HG02943 (cell line): Measurements from ENCODE around the gene PGAP3.
"Not testable (repeated sequence)": the region's sequence is repeated elsewhere in the genome, so short reads cannot be mapped to it uniquely, and the experiment has no call there.

Experiments
- ATAC-seq: cut with Tn5 transposase; IDR thresholded peaks from one replicate; pipeline ENCODE4 v1.9.1; 2021; ENCODE audit warnings: mild to moderate bottlenecking, low read depth, moderate library complexity; ENCODE audit not compliant: unreplicated experiment

The PGAP3 gene

DNA sequence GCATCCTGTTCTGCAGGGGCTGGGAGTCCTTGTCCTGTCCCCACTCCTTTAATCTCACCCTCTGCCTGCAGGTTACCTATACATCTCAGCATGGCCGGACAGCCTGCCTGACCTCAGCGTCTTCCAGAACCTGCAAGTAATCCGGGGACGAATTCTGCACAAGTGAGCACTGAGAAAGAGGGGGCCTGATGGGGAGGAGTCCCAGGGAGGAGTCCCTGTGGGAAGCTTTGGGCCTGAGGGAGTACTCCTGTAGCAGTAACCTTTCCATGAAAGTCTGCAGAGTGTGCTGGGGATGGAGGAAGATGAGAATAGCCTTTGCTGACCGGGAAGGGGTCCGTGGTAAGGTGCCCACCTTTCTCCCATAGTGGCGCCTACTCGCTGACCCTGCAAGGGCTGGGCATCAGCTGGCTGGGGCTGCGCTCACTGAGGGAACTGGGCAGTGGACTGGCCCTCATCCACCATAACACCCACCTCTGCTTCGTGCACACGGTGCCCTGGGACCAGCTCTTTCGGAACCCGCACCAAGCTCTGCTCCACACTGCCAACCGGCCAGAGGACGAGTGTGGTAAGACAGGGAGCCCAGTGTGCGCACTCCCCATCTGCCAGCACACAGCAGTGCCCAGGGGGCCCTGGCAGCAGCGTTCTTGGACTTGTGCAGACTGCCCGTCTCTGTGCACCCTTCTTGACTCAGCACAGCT, 27.7 kb upstream of the PGAP3 start:
- ATAC-seq, result no peak

DNA sequence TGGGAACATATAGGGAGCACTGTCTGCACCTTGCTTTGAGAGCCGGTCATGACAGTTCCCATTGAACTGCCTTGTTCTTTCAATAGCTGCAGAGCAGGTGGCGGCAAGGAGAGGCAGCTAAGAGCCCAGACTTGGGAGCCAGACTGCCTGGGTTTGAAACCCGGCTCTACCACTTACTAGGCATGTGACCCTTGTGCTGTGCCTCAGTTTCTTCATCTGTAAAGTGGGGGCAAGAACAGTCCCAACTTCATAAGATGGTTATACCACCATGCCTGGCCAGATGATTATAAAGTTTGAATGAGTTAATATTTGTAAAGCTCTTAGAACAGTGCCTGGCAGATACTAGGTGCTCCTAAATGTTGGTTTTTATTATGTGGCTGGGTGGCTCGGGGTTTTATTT, 26.4 kb upstream of the PGAP3 start:
- no peak for ATAC-seq

DNA sequence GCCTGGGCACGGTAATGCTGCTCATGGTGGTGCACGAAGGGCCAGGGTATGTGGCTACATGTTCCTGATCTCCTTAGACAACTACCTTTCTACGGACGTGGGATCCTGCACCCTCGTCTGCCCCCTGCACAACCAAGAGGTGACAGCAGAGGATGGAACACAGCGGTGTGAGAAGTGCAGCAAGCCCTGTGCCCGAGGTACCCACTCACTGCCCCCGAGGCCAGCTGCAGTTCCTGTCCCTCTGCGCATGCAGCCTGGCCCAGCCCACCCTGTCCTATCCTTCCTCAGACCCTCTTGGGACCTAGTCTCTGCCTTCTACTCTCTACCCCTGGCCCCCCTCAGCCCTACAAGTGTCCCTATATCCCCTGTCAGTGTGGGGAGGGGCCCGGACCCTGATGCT, 24.0 kb upstream of the PGAP3 start:
- ATAC-seq, result no peak

DNA sequence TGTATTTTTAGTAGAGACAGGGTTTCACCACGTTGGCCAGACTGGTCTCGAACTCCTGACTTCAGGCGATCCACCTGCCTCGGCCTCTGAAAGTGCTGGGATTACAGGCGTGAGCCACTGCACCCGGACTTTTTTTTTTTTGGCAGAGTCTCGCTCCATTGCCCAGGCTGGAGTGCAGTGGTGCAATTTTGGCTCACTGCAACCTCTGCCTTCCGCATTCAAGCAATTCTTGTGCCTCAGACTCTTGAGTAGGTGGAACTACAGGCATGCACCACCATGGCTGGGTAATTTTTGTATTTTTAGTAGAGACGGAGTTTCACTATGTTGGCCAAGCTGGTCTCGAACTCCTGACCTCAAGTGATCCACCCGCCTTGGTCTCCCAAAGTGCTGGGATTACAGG, 23.2 kb upstream of the PGAP3 start:
- not testable (repeated sequence) for ATAC-seq

DNA sequence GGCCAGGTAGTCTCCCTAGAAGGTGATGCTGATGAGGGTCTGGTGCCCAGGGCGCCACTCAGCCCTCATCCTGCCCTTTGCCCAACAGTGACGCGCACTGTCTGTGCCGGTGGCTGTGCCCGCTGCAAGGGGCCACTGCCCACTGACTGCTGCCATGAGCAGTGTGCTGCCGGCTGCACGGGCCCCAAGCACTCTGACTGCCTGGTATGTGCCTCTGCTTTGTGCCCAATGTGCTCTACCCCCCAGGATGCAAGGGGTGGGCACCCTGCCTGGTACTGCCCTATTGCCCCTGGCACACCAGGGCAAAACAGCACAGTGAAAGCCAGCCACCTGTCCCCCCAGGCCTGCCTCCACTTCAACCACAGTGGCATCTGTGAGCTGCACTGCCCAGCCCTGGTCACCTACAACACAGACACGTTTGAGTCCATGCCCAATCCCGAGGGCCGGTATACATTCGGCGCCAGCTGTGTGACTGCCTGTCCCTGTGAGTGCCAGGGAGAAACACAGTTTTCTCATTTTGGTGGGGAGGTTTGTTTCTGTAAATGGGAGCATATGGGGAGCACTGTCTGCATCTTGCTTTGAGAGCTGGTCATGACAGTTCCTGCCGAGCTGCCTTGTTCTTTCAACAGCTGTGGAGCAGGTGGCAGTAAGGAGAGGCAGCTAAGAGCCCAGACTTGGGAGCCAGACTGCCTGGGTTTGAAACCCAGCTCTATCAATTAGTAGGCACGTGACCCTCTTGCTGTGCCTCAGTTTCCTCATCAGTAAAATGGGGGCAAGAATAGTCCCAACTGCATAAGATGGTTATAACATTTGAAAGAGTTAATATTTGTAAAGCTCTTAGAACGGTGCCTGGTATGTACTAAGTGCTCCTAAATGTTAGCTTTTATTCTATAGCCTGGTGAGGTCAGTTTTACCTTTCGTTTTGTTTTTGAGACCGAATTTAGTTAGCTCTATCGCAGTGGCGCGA, 22.4 kb upstream of the PGAP3 start:
- no peak for ATAC-seq

DNA sequence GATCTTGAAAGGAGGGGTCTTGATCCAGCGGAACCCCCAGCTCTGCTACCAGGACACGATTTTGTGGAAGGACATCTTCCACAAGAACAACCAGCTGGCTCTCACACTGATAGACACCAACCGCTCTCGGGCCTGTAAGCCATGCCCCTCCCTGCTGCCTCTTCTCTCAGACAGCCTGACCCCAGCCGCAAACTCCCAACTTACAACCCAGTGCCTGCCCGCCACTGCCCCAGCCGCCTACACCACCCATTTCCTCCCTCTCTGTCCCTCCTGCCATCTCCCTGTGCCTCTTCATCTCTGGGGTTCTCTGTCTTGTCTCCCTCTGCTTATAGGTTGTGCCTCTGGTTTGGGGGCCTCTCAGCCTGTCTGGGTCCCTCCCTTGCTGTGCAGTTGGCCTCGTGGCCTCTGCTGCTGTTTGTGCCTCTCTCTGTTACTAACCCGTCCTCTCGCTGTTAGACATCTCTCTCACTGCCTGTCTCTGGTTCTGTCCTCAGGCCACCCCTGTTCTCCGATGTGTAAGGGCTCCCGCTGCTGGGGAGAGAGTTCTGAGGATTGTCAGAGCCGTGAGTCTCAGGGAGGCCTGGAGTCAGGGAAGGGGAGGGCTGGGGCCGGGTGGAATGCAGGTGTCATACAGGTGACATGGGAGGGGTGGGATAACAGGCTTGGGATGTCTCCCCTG, 21.6 kb upstream of the PGAP3 start:
- ATAC-seq, result no peak

DNA sequence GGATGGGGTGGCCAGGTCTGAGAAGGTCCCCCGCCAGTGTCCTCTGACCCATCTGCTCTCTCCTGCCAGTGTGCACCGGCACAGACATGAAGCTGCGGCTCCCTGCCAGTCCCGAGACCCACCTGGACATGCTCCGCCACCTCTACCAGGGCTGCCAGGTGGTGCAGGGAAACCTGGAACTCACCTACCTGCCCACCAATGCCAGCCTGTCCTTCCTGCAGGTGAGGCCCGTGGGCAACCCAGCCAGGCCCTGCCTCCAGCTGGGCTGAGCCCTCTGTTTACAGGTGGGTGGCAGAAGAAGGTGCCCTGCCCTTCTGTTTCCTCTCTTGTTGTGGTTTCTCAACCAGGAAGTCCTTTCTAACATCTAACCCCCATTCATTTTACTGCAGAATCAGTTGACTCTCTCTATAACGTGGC, 19.1 kb upstream of the PGAP3 start:
- ATAC-seq, result no peak

DNA sequence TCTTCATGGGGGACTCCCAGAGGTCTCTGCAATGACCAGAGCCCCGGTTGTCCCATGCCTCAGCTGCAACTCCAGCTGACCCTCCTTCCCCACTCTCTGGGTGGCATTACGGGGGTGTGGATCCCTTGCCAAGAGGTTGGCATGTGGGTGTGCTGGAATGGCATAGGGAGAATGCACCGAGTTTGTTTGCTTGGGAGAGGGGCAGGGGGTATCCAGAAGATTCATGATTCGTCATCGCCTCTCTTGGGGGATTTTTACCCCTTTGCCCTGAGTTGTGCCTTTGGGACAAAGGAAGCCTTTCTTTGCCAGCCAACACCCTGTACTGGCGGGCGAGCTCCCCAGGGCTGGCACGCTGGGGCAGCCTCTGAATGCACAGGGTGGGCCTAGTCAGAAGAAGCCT, 18.5 kb upstream of the PGAP3 start:
- no peak for ATAC-seq

DNA sequence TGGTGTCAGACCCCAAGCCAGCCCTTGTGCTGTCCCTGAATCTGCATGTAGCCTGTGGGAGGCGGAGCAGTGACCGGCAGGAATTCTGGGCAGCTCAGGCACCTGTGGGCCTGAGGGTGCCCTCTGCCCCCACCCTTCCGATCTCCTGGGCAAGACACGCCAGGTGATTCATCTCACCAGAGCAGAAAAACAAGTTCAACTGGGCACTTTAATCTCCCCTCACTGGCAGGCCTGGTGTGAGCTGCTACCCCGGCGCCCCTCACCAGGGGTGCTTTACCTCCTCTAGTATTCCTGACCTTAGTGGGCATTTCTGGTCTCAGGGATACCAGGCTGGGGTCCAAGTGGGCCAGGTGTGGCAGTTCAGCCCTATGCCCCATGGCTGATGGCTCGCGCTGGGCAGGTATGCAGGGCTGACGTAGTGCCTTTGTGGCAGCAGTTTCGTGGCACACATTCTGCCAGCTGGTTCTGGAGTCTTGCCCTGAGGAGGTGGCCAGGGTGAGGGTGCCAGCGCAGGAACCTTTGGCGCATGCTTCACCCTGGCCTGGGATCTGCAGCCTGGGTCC, 18.0 kb upstream of the PGAP3 start:
- no peak for ATAC-seq

DNA sequence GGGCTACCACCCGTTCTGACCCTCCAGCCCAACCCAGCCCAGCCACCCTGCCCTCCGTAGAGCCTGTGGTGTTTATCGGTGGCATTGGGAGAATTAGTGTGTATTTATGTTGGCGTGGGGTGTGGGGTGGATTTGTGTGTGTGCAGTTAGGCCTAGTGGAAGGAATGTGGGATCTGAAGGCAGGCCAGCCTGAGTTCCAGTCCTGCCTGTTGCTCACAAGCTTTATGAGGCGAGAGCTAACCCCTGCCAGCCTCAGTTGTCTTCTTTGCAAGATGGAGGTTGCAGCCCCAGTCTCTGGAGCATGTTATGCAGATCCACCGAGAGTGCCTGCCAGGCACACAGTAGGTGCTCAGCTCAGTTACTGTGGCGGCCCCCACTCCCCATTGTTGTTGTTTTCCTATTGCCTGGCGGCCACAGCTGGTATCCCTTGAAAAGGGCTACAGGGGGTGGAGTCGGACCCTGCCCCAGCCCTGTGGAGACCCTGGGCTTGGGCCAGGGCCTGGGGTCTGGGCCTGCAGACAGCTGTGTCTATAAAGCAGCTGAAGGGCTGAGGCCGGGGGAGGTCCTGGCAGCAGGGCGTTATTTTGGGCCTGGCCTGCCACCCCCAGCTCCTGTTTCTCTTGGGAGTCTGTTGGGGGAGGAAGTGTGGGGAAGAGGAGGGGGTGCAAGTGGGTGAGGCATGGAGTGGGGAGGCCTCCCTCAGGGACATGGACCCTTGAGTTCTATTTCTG, 17.1 kb upstream of the PGAP3 start:
- ATAC-seq, result no peak

DNA sequence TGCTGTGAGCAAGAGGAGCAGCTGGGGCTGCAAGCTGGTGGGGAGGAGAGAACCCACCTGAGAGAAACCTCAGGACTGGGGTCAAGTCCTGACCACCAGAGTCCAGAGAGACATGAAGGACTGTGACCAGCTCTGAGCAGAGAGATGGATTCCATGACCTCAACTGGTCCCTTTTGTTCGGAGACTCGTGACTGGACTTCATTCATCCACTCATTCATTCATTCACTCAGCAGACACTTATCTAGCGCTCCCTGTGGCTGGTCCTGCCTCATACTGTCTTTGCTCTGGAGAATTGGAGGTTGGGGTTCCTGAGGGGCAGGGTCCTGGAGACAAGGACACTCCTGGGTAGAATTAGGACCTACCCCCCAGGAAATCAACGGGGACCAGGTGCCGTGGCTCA, 16.1 kb upstream of the PGAP3 start:
- no peak for ATAC-seq

DNA sequence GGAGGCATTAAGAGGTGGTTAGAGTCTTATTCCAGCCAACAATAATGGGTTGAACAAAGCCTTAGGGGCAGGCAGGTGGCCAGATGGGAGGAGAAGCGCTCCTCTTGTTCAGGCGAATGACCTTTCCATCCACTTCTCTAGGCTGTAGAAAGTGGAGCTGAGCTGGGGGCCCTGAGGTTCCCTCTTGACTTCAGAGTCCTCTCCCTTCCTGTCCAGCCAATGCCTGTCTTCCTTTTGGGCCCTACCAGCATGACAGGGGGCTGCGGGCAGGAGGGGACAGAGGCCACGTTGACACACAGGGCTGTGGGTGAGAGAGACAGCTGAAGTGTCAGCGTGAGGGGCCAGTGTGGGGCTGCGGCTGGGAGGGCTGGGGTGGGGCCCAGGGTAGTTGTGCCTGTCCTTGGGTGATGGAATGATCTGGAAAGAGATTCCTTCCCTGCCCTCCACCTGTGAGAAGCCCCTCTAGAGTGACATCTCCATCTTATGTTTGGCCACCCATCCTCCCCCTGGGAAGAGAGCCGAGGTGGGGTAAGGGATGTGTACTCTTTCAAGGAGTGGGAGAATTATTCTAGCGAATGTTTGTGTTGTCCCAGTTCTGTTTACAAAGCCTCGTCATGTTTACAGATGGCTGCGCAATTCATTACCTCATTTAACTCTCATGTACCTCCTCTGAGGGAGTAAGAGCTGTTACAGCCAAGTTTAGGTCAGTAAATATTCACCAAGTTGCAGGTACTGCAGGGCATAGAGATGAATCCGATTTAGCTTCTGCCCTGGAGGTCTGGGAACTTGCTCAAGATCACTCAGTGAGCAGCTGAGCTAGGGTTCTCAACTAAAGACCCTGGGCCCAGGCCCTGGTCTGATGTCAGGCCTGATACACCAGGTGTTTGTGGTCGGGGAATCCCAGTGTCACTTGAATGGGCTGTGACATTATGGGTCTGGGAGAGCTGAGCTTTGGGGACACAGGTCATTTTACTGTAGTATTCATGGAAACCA, 15.3 kb upstream of the PGAP3 start:
- ATAC-seq, result no peak

DNA sequence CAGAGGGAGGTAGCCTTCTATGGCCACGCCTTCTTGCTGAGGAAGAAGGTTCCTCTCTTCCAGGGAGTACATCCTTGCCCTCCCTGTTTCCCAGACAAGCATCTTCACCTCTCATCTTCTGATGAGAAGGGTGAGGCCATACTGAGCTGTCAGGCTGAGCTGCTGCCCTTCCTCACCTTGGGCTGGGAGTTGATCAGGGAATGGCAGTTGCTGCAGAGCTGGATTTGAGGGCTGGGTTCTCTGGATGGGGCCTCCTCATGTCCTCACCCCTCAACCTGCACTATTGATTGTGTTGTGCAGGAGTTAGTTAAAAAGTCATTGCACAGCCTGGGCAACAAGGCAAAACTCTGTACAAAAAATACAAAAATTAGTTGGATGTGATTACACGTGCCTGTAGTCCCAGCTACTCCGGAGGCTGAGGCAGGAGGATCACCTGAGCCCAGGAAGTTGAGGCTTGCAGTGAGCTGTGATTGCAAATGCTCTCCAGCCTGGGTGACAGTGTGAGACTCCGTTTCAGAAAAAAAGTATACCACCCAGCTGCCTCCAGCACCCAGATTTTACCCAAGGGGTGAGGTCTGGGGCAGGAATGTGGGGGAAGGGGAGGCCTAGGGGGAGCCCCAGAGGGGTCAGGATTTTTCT, 14.0 kb upstream of the PGAP3 start:
- no peak for ATAC-seq

DNA sequence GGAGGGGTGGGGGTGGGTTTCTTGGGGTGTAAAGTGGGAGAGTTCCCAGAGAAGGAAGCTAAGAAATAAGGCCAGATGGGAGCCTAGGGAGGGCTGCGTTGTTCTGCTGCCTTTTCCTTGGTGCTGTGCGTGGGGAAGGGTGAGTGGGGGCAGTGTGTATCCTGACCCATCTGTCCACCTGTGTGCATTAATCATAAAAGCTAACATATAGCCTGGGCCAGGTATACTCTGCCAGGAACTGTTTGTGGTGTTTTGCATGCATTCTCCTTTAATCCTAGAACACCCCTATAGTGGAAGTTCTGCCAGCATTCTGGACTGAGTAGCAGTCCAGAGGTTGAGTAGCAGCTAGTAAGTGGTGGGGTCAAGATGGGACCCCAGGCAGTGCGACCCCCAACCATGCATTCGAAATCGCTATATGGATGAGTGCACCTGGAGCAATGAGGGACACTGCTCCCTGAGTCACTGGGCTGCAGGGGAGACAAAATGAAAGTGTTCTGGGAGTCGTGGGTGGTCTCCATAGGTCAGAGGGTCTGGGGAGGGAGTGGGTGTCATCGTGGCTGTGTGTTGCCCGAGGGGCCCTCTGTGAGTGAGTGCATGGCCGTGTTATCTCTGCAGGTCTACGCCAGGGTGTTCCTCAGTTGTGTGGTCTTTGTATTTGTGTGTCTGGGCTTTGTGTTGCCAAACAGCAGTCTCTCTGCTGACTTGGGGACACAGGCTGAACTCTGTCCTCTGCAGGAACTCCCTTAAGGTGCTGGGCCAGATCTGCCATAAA, 13.3 kb upstream of the PGAP3 start:
- no peak for ATAC-seq

DNA sequence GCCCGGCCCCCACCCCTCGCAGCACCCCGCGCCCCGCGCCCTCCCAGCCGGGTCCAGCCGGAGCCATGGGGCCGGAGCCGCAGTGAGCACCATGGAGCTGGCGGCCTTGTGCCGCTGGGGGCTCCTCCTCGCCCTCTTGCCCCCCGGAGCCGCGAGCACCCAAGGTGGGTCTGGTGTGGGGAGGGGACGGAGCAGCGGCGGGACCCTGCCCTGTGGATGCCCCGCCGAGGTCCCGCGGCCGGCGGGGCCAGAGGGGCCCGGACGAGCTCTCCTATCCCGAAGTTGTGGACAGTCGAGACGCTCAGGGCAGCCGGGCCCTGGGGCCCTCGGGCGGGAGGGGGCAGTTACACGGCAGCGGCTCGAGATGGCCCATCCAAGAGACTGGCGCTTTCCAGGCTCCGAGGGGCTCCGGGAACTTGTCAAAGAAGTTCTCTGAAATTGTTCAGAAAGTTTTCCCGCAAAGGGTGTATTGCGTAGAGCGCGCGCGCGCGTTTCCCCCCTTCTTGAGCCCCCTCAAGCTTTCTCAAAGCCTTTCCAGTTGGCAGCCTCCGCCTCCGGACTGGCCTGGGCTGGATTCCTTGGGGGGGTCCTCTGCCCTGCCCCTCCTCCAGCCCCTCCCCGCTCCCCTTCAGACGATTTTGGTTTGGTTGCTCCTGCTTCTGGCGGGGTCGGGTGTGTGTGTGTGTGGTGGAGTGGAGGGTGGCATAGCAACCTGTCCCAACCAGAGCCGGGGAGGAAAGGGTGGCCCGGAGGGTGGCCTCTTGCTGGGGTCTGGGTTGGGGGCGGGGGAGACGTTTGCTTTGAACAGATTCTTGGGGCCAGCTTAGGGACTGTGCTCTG, 12.5 kb upstream of the PGAP3 start:
- ATAC-seq, result no peak

DNA sequence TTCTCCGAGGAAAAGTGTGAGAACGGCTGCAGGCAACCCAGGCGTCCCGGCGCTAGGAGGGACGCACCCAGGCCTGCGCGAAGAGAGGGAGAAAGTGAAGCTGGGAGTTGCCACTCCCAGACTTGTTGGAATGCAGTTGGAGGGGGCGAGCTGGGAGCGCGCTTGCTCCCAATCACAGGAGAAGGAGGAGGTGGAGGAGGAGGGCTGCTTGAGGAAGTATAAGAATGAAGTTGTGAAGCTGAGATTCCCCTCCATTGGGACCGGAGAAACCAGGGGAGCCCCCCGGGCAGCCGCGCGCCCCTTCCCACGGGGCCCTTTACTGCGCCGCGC, 11.9 kb upstream of the PGAP3 start, which contains the start of gene ERBB2:
Gene ERBB2, plus strand, starts transcription at position 247 of the 330 bp plus-strand sequence. CDS start 175 bp downstream, outside the sequence.
- ATAC-seq, result no peak
